Activated naive CD4-positive, alpha-beta T cell treated with anti-CD3 and anti-CD28 coated beads, Interleukin-2, amount 50 U/mL, for 16 hours (primary cell): ENCODE measurements around the gene PCK1.
A peak's percentile ranks its signal among the peaks of the same experiment; 100 is the strongest.

ENCODE experiments used
- DNase-seq: peaks from one replicate; pipeline ENCODE4 v3.0.0-alpha.2; 2020

PCK1 gene

GRCh38 chr20:57589728-57590484 is 29.0 kb downstream of the PCK1 start:
- DNase-seq: no peak

- DNase-seq: no peak
These were observed 29.8 kb downstream of the PCK1 start for GRCh38 chr20:57590485-57591288.

- DNase-seq: no peak
These were observed 30.6 kb downstream of the PCK1 start for GRCh38 chr20:57591289-57592229.

- DNase-seq: no peak
These were observed 31.6 kb downstream of the PCK1 start for GRCh38 chr20:57592263-57593092.

- DNase-seq: no peak
These were observed 32.4 kb downstream of the PCK1 start for GRCh38 chr20:57593134-57593886.

- peak; percentile 54 for DNase-seq
These were observed 33.4 kb downstream of the PCK1 start for GRCh38 chr20:57594092-57594951.

GRCh38 chr20:57595041-57596030 is 34.4 kb downstream of the PCK1 start:
- DNase-seq: no peak

- no peak for DNase-seq
These were observed 35.4 kb downstream of the PCK1 start for GRCh38 chr20:57596358-57596757.

- DNase-seq: peak; percentile 79
These were observed 36.4 kb downstream of the PCK1 start for GRCh38 chr20:57596998-57597939.

GRCh38 chr20:57598060-57598459 is 37.1 kb downstream of the PCK1 start:
- no peak for DNase-seq

GRCh38 chr20:57598491-57598890 is 37.6 kb downstream of the PCK1 start:
- DNase-seq: no peak

- no peak for DNase-seq
These were observed 39.7 kb downstream of the PCK1 start for GRCh38 chr20:57600320-57601210.

- DNase-seq: no peak
These were observed 40.3 kb downstream of the PCK1 start for GRCh38 chr20:57601211-57601570.

- DNase-seq: no peak
These were observed 40.8 kb downstream of the PCK1 start for GRCh38 chr20:57601737-57602136.

GRCh38 chr20:57603120-57603519 is 42.2 kb downstream of the PCK1 start:
- no peak for DNase-seq

GRCh38 chr20:57605045-57605444 is 44.1 kb downstream of the PCK1 start:
- no peak for DNase-seq

GRCh38 chr20:57605878-57606277 is 45.0 kb downstream of the PCK1 start:
- DNase-seq: no peak
